GM04503 (cell line): ENCODE measurements around the gene SF3B6.

Source experiments
- DNase-seq: peaks from one replicate; pipeline ENCODE4 v3.0.0-alpha.2; 2012; ENCODE audit warnings: low read depth

The SF3B6 gene

GRCh38 chr2:24018241-24018640, 57.9 kb downstream of the SF3B6 start:
- DNase-seq, result no peak

GRCh38 chr2:24017711-24018110, 58.4 kb downstream of the SF3B6 start:
- DNase-seq, result no peak
